Measurements from ENCODE around the gene TSC22D1.
"Not testable (repeated sequence)": the region's sequence is repeated elsewhere in the genome, so short reads cannot be mapped to it uniquely, and the experiment has no call there.

- not testable (repeated sequence) for TF ChIP-seq CTCF (conservative IDR thresholded peaks at IDR 0.05; ENCODE audit: low read depth, low read length); MAFK (IDR thresholded peaks at IDR 0.05; ENCODE audit: low read depth, low read length); POLR2A (IDR thresholded peaks at IDR 0.05; ENCODE audit: low read depth, low read length)
These were observed 66.3 kb downstream of the TSC22D1 start for GRCh38 chr13:44509853-44510252.

Measured in IMR-90 (cell line).